SK-N-MC (cell line): ENCODE data around the gene ASCC2.

Experiments used
- EZH2 ChIP-seq: fragments of 200-600 bp; sonication (generic); IDR thresholded peaks from one replicate; pipeline ENCODE4 v1.6.1; 2017; ENCODE audit warnings: antibody characterized with exemption
- FOXP2 ChIP-seq: optimal IDR thresholded peaks from 2 replicates; pipeline ENCODE3; 2011; ENCODE audit warnings: mild to moderate bottlenecking, moderate library complexity; ENCODE audit not compliant: insufficient read depth; ENCODE audit errors: extremely low read length, control extremely low read depth
- POLR2AphosphoS5 ChIP-seq: IDR thresholded peaks from 2 replicates; pipeline ENCODE4 v1.6.1; 2012; ENCODE audit warnings: mild to moderate bottlenecking, low read depth, low read length, borderline replicate concordance

- no peak for TF ChIP-seq POLR2AphosphoS5
- no peak for TF ChIP-seq EZH2
- no peak for TF ChIP-seq FOXP2
Measured at GRCh38 chr22:29810216-29810615, 27.9 kb downstream of the ASCC2 start.
